K562 (cell line): ENCODE data around the gene TUBGCP5.

Source experiments
- CHD4 ChIP-seq: fragments of 200-600 bp; sonication (generic); IDR thresholded peaks from 3 replicates; pipeline ENCODE4 v1.6.1; 2012; ENCODE audit warnings: low read depth, mild to moderate bottlenecking, mixed read lengths, low read length, inconsistent platforms; ENCODE audit not compliant: insufficient read depth, insufficient replicate concordance, poor library complexity, severe bottlenecking
- POLR2A ChIP-seq: fragments of 450-650 bp; conservative IDR thresholded peaks from 2 replicates; pipeline ENCODE4 v1.6.1; 2016
- SMARCA4 ChIP-seq: fragments of 450-650 bp; IDR thresholded peaks from 2 replicates; pipeline ENCODE4 v1.6.1; 2016

- TF ChIP-seq SMARCA4 = no peak
- TF ChIP-seq POLR2A = no peak
- TF ChIP-seq CHD4 = no peak
Measured at GRCh38 chr15:22980189-22981050, 58.9 kb downstream of the TUBGCP5 start, which contains the start of gene CYFIP1.
